ENCODE results near the gene PPFIA1.

PPFIA1 gene

DNA sequence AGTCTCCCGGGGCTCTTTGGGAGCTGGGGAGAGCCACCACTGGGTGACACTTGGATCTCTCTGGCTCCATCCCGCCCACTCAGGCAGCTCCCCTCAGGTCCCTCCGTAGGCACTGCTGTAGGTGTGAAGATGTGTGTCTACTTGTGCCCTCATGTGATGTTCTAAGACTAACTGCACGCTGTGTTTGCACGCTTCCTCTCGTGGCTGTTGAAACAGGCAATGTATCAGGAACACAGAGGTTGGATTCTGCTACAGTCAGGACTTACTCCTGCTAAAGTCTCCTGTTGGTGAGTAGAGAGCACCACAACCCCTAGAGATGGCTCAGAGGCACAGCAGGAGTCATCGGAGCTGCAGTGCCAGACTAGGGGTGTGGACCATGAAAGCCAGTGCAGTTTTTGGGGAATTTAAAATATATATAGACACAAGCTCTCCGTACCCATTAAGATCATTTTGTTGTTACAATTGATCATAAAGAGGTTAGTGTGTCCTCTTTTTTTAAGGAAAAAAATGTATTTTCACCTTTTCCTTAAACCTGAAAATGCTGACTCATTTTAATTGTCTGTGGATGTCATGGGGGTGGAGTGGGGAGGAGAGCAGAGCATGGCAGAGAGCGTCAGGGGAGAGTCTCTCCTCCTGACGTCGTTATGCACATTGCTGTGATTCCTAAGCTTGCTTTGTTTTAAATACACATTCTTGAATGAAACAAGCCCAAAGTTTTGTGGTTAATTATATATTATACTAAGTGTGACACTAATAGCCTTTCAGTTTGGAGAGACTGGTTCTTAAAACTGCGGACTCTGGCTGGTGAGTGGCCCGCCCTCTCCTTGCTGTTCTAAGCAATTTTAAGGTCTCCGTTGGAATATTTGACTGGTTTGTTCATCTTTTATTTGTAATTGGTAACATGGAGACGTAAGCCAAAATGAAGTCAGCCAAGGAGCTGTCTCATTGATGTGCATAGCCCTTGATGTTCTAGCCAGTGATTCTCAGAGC lies 111.7 kb downstream of the PPFIA1 start:
- H3K4me3 ChIP-seq (ENCODE audit: low read depth, low read length) = no peak overlapping the region
- no peaks in the 10 kb centered on the region for H3K4me1 ChIP-seq
- H2AFZ ChIP-seq = no peak overlapping the region
- no peaks in the 10 kb centered on the region for H3K79me2 ChIP-seq
- no peaks in the 10 kb centered on the region for H3K27me3 ChIP-seq (ENCODE audit: control insufficient read depth, insufficient read depth, low read length)
- no peak overlapping the region for H3K9ac ChIP-seq
- H3K9me3 ChIP-seq (ENCODE audit: control insufficient read depth, low read length) = no peaks in the 10 kb centered on the region
- TF ChIP-seq, protein P1, sequence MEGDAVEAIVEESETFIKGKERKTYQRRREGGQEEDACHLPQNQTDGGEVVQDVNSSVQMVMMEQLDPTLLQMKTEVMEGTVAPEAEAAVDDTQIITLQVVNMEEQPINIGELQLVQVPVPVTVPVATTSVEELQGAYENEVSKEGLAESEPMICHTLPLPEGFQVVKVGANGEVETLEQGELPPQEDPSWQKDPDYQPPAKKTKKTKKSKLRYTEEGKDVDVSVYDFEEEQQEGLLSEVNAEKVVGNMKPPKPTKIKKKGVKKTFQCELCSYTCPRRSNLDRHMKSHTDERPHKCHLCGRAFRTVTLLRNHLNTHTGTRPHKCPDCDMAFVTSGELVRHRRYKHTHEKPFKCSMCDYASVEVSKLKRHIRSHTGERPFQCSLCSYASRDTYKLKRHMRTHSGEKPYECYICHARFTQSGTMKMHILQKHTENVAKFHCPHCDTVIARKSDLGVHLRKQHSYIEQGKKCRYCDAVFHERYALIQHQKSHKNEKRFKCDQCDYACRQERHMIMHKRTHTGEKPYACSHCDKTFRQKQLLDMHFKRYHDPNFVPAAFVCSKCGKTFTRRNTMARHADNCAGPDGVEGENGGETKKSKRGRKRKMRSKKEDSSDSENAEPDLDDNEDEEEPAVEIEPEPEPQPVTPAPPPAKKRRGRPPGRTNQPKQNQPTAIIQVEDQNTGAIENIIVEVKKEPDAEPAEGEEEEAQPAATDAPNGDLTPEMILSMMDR (IDR thresholded peaks at IDR 0.05) = no peak
- no peak overlapping the region for H3K27ac ChIP-seq
- no peak overlapping the region for H3K4me2 ChIP-seq (ENCODE audit: low read length)
- H3K36me3 ChIP-seq (ENCODE audit: control insufficient read depth, insufficient read depth, low read length) = no peaks in the 10 kb centered on the region

DNA sequence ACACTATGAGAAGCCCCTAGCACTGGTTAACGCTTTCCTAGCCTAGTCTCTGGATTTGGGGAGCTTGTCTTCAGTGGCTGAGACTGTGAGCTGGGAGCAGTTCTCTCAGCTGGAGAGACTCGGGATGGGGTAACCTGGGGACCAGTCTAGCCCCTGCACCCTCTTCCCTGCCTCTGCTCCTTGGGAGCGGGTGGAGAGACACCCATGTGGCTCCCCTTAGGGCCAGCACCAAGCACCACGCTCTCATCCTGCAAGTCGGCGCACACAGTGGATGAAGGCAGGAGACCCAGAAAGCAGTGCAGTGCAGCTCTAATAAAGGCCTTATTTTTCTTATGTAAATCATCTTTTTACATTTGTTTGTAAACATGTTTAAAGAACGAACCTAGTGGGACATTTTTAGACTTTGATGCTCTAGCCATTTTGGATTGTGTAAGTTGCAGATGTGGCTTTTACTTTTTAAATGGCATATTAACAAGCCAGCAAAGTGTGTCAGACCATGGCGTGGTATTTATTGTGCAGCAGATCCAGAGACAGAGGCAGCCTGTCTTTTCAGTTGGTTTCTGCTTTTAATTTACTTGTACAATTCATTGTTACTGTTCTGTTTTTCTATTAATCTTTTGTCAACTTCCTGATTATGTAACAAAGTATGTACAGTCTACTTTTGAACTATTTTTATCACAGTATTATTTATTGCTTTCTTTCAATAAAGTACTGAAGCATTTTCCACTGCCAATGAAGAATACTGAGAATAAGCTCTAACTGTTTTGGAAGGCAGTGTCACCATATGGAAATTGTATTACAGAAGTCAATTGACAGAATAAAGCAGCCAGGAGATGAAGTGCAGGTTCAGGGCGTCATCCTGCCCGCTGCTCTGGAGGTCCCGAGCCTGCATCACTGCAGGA lies 113.4 kb downstream of the PPFIA1 start:
- H3K27ac ChIP-seq = no peak overlapping the region
- no peaks in the 10 kb centered on the region for H3K9me3 ChIP-seq (ENCODE audit: control insufficient read depth, low read length)
- no peaks in the 10 kb centered on the region for H3K79me2 ChIP-seq
- H3K36me3 ChIP-seq (ENCODE audit: control insufficient read depth, insufficient read depth, low read length) = no peaks in the 10 kb centered on the region
- H3K4me2 ChIP-seq (ENCODE audit: low read length) = no peak overlapping the region
- no peaks in the 10 kb centered on the region for H3K4me1 ChIP-seq
- TF ChIP-seq, protein P1 (IDR thresholded peaks at IDR 0.05) = no peak
- no peak overlapping the region for H2AFZ ChIP-seq
- no peak overlapping the region for H3K9ac ChIP-seq
- H3K27me3 ChIP-seq (ENCODE audit: control insufficient read depth, insufficient read depth, low read length) = no peaks in the 10 kb centered on the region
- no peak overlapping the region for H3K4me3 ChIP-seq (ENCODE audit: low read depth, low read length)

DNA sequence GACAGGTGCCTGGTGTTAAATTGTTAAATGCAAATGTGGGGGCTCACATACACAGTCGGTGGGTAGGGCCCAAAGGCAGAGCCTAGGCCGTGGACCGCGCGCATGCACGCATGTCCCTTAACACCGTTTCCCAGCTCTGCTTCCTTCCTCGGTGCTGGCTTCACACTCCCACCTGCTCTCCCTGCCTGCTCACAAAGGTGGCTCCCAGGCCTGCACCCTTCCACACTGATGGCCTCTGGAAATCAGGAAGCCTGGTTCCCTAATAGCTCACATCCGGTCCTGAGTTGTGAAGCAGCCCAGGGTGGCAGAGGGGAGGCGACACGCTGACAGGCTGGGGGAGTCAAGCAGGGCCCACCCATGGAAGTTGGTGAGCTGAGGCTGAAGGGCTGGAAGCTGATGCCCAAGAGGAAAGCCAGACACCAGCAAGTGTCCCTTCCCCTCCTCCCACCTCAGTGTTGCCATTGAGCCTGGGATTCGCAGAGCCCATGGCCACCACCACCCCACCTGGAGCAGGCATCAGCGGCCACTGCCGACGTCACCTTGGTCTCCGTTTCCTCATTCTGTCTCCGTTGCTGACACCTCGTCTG lies 114.2 kb downstream of the PPFIA1 start:
- Histone ChIP-seq H3K9me3 (ENCODE audit: control insufficient read depth, low read length) (no peaks in the 10 kb centered on the region), H3K4me1 (no peaks in the 10 kb centered on the region), H2AFZ (no peak overlapping the region), H3K4me3 (ENCODE audit: low read depth, low read length) (no peak overlapping the region), H3K4me2 (ENCODE audit: low read length) (no peak overlapping the region), H3K27ac (no peak overlapping the region), H3K36me3 (ENCODE audit: control insufficient read depth, insufficient read depth, low read length) (no peaks in the 10 kb centered on the region), H3K9ac (no peak overlapping the region), H3K27me3 (ENCODE audit: control insufficient read depth, insufficient read depth, low read length) (no peaks in the 10 kb centered on the region), H3K79me2 (no peaks in the 10 kb centered on the region)
- TF ChIP-seq, protein P1 (IDR thresholded peaks at IDR 0.05) = no peak

GRCh38 chr11:70387564-70387963 lies 117.1 kb downstream of the PPFIA1 start:
- H3K9ac ChIP-seq = no peak overlapping the region
- TF ChIP-seq, protein P1 (IDR thresholded peaks at IDR 0.05) = no peak
- no peaks in the 10 kb centered on the region for H3K27me3 ChIP-seq (ENCODE audit: control insufficient read depth, insufficient read depth, low read length)
- H2AFZ ChIP-seq = no peak overlapping the region
- H3K4me3 ChIP-seq (ENCODE audit: low read depth, low read length) = no peak overlapping the region
- H3K9me3 ChIP-seq (ENCODE audit: control insufficient read depth, low read length) = no peaks in the 10 kb centered on the region
- H3K79me2 ChIP-seq = no peaks in the 10 kb centered on the region
- H3K27ac ChIP-seq = no peak overlapping the region
- H3K4me2 ChIP-seq (ENCODE audit: low read length) = no peak overlapping the region
- H3K4me1 ChIP-seq = no peaks in the 10 kb centered on the region
- H3K36me3 ChIP-seq (ENCODE audit: control insufficient read depth, insufficient read depth, low read length) = no peaks in the 10 kb centered on the region
